SK-MEL-5 (cell line): Measurements from ENCODE around the gene DDX56. TPM values are rescaled to one million over a fixed set of nuclear protein-coding genes. Genes with fewer than 3 reads are reported as not detected.

Source experiments
- DNase-seq: peaks from one replicate; pipeline ENCODE4 v3.0.0-alpha.2; 2016; ENCODE audit warnings: low read depth, low spot score
- in situ Hi-C: cut with HindIII; loops from 2 replicates; pipeline ENCODE4 v1.10.0; 2016; ENCODE audit warnings: low sequenced_read_pairs, high pct_unique_total_duplicates, low pct_unique_long_range_greater_than_20kb
- total RNA-seq: library from RNA; depleted of rRNA; stranded (reverse); fragments of >200 nt; shearing (Covaris generic); gene quantifications from 2 replicates; pipeline ENCODE4 v1.2.3, GENCODE V29; 2014; rRNA removed

The DDX56 gene
- total RNA-seq, 1 experiment from 2014 or later: 131 TPM

DNA sequence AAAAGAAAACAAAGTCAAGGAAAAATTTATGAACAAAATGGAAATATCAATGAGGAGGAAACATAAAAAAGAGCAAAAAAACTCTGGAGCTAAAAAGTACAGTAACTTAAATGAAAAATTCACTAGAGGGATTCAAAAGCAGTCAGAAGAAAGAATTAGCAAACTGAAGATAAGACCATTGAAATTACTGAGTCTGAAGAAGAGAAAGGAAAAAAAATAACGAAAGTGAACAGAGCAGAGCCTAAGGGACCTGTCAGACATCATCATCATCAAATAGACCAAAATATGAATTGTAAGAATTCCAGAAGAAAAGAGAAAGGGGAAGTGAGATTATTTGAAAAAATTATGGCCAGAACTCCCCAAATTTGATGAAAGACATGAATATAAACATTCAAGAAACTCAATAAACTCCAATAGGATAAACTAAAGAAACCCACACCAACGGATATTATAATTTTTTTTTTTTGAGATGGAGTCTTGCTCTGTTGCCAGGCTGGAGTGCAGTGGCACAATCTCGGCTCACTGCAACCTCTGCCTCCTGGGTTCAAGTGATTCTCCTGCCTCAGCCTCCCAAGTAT is 48.8 kb downstream of the DDX56 start:
- in situ Hi-C loops: no loop called here
- DNase-seq: no peak

DNA sequence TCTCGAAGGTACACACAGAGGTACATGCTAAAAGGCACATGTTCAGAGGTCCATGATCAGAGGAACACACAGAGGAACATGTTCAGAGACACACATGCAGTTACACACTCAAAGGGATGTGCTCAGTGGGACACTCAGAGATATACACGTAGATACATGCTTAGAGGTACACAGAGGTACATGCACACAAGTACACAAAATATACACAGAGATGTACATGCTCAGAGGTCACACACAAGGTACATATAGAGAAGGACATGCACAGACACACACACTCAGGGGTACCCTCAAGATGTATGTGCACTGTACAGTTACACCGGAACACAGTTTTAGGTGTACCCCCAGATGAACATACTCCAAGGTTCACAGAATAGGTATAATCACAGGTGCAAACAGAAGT is 51.4 kb downstream of the DDX56 start:
- DNase-seq: no peak
- in situ Hi-C loops: no loop called here

DNA sequence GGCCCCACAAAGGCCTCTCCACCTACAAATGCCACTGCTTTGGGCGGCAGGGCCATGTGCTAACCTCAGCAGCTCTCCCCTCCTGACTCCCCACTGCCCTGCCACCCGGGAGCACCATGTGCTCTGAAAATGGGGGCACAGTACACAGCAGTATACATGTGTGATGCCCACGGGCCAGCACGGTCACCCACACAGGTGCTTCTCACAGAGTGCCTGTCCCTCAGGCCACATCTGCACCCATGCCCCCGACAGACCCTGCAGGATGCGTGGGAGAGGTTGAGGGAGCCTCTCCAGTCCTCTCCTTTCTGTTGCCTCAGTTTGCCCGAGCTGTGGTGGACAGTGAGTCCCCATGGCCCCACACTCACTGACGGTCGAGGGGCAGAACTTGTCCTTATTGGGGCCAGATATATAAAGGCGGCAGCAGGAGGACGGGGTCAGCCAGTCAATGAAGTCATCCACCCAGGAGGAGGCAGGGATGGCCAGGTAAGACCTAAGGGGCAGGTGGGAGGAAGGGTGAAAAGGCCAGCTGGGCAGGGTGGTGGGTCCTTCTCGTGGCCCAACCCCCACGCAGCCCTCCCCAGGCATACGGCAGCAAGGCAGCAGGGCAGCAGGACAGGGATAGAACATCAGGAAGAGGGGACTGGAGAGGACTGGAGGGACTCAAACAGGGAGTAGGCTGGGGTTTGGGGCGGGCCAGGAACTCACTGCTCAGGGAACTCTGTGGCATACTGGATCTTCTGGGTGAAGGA is 52.2 kb downstream of the DDX56 start:
- in situ Hi-C loops: no loop called here

GRCh38 chr7:44520574-44520973 is 53.1 kb downstream of the DDX56 start:
- in situ Hi-C loops: no loop called here

More for the DNA sequence above, 52.2 kb downstream of the DDX56 start:
- DNase-seq: no peak

DNA sequence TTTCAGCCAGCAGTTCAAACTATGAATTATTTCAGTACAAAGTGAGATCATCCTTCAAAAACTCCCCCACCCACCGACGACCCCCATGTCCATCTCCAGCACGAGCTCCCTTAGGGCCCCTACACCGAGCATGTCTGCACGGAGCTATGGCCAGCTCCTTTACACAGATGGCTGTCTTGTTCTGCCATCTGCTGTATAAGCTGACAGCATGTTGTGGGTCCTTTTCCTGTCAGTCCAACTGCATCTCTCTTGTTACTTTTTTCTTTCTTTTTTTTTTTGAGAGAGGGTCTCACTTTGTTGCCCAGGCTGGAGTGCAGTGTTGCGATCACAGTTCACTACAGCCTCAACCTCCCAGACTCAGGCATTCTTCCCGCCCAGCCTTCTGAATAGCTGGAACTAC is 54.2 kb downstream of the DDX56 start:
- in situ Hi-C loops: no loop called here
- no peak for DNase-seq

More at GRCh38 chr7:44520574-44520973, 53.1 kb downstream of the DDX56 start:
- no peak for DNase-seq

- in situ Hi-C loops: no loop called here
- DNase-seq: no peak
Measured at GRCh38 chr7:44518761-44519160, 54.9 kb downstream of the DDX56 start.

- in situ Hi-C loops: no loop called here
- DNase-seq: no peak
Measured at GRCh38 chr7:44517175-44517574, 56.5 kb downstream of the DDX56 start.

Other genes starting within 250 kb of the DDX56 start
- 0.13 and 0.37 TPM in 2 replicates for gene CAMK2B, start 248.3 kb downstream of the DDX56 start, total RNA-seq
- 80.5 and 98.2 TPM in 2 replicates for gene NUDCD3, start 83.2 kb downstream of the DDX56 start, total RNA-seq
- not detected in 2 replicates for gene NPC1L1, start 32.6 kb downstream of the DDX56 start, total RNA-seq
- 177 and 178 TPM in 2 replicates for gene TMED4, start 8.3 kb upstream of the DDX56 start, total RNA-seq
- 28.5 and 35.3 TPM in 2 replicates for gene OGDH, start 32.7 kb upstream of the DDX56 start, total RNA-seq
- gene ZMIZ2, start 174.9 kb upstream of the DDX56 start, total RNA-seq: 5.3 and 5.4 TPM in 2 replicates
- 8,852 and 9,543 TPM in 2 replicates for gene PPIA, start 222.8 kb upstream of the DDX56 start, total RNA-seq